ENCODE results near the gene ANTXR1. TPM values are rescaled to one million over a fixed set of nuclear protein-coding genes. Genes with fewer than 3 reads are reported as not detected.

The ANTXR1 gene
- total RNA-seq, 4 donors from 2014 or later, result 7.1 to 101 (median 15.8) TPM

- no peak for DNase-seq
- intact Hi-C loops (cut with DNase I; ENCODE audit: low total_unique reads) (no loop called here), in situ Hi-C loops (cut with MboI; ENCODE audit: low pct_ligation_motif_present in 1 of 4, low pct_unique_long_range_greater_than_20kb in 1 of 4, low sequenced_read_pairs in 3 of 4) (no loop called here)
- Histone ChIP-seq H3K27ac (no peak overlapping the region), H3K36me3 (no peaks in the 10 kb centered on the region), H3K9me3 (no peaks in the 10 kb centered on the region), H3K27me3 (no peaks in the 10 kb centered on the region), H3K4me1 (peaks cover 0 to 6% (median 0%) of the 10 kb centered on the region in 4 donors), H3K4me3 (no peak overlapping the region)
- TF ChIP-seq CTCF (IDR thresholded peaks at IDR 0.05), result no peak
- TF ChIP-seq POLR2AphosphoS5 (IDR thresholded peaks at IDR 0.05), result no peak
- no peak for TF ChIP-seq EP300 (IDR thresholded peaks at IDR 0.05; ENCODE audit: low read depth)
- no peak for TF ChIP-seq POLR2A (IDR thresholded peaks at IDR 0.05)
- 87% methylated on average over 4 of the region's 4 CpGs; no CpG with 5 or more reads in 1 of the 2 donors for WGBS, 2 donors (ENCODE audit: low coverage in 1 of 2)
These were observed 200.8 kb downstream of the ANTXR1 start for GRCh38 chr2:69213782-69214181.

GRCh38 chr2:69214898-69215297 is 201.9 kb downstream of the ANTXR1 start:
- TF ChIP-seq POLR2AphosphoS5 (IDR thresholded peaks at IDR 0.05) (no peak), POLR2A (IDR thresholded peaks at IDR 0.05) (no peak), EP300 (IDR thresholded peaks at IDR 0.05; ENCODE audit: low read depth) (no peak), CTCF (IDR thresholded peaks at IDR 0.05) (no peak)
- Histone ChIP-seq H3K27me3 (no peaks in the 10 kb centered on the region), H3K4me1 (peaks cover 0 to 6% (median 0%) of the 10 kb centered on the region in 4 donors), H3K36me3 (no peaks in the 10 kb centered on the region), H3K27ac (no peak overlapping the region), H3K9me3 (no peaks in the 10 kb centered on the region), H3K4me3 (no peak overlapping the region)
- DNase-seq, result no peak
- WGBS, 2 donors (ENCODE audit: low coverage in 1 of 2), result 57 to 79% methylated on average over 5 of the region's 5 CpGs
- intact Hi-C loops (cut with DNase I; ENCODE audit: low total_unique reads) (no loop called here), in situ Hi-C loops (cut with MboI; ENCODE audit: low pct_ligation_motif_present in 1 of 4, low pct_unique_long_range_greater_than_20kb in 1 of 4, low sequenced_read_pairs in 3 of 4) (no loop called here)

- no peak for DNase-seq
- peaks cover 0 to 6% (median 0%) of the 10 kb centered on the region in 4 donors for H3K4me1 ChIP-seq
- H3K36me3 ChIP-seq, result no peaks in the 10 kb centered on the region
- no peak overlapping the region for H3K4me3 ChIP-seq
- no peaks in the 10 kb centered on the region for H3K9me3 ChIP-seq
- H3K27me3 ChIP-seq, result no peaks in the 10 kb centered on the region
- intact Hi-C loops (cut with DNase I; ENCODE audit: low total_unique reads) (no loop called here), in situ Hi-C loops (cut with MboI; ENCODE audit: low pct_ligation_motif_present in 1 of 4, low pct_unique_long_range_greater_than_20kb in 1 of 4, low sequenced_read_pairs in 3 of 4) (no loop called here)
- H3K27ac ChIP-seq, result no peak overlapping the region
- no peak for TF ChIP-seq EP300 (IDR thresholded peaks at IDR 0.05; ENCODE audit: low read depth)
- TF ChIP-seq CTCF (IDR thresholded peaks at IDR 0.05), result no peak
- no peak for TF ChIP-seq POLR2A (IDR thresholded peaks at IDR 0.05)
- TF ChIP-seq POLR2AphosphoS5 (IDR thresholded peaks at IDR 0.05), result no peak
- 52 to 66% methylated on average over 4 of the region's 4 CpGs for WGBS, 2 donors (ENCODE audit: low coverage in 1 of 2)
These were observed 203.8 kb downstream of the ANTXR1 start for GRCh38 chr2:69216535-69217332.

- intact Hi-C loops (cut with DNase I; ENCODE audit: low total_unique reads) (no loop called here), in situ Hi-C loops (cut with MboI; ENCODE audit: low pct_ligation_motif_present in 1 of 4, low pct_unique_long_range_greater_than_20kb in 1 of 4, low sequenced_read_pairs in 3 of 4) (no loop called here)
- WGBS, 2 donors (ENCODE audit: low coverage in 1 of 2), result 75 to 79% methylated on average over 2 to 4 of the region's 4 CpGs
- Histone ChIP-seq H3K27ac (no peak overlapping the region), H3K4me3 (no peak overlapping the region), H3K36me3 (no peaks in the 10 kb centered on the region), H3K4me1 (peaks cover under 1 to 14% (median 1%) of the 10 kb centered on the region in 4 donors), H3K27me3 (no peaks in the 10 kb centered on the region), H3K9me3 (no peaks in the 10 kb centered on the region)
- DNase-seq, result no peak
- TF ChIP-seq POLR2A (IDR thresholded peaks at IDR 0.05), result no peak
- TF ChIP-seq EP300 (IDR thresholded peaks at IDR 0.05; ENCODE audit: low read depth), result no peak
- TF ChIP-seq CTCF (IDR thresholded peaks at IDR 0.05), result no peak
- no peak for TF ChIP-seq POLR2AphosphoS5 (IDR thresholded peaks at IDR 0.05)
These were observed 204.5 kb downstream of the ANTXR1 start for GRCh38 chr2:69217333-69218080.
